Suprapubic skin (tissue), 3 donors: Measurements from ENCODE around the gene TTC39C.

Source experiments
- CTCF ChIP-seq, 2 donors: fragments of 200-600 bp in 1 of 2; fragments of 450-650 bp in 1 of 2; sonication (generic) in 1 of 2; IDR thresholded peaks; one replicate each; pipeline ENCODE4 v1.5.1; 2016 to 2019; ENCODE audit warnings: antibody characterized with exemption in 2 of 2, mild to moderate bottlenecking in 1 of 2, moderate library complexity in 1 of 2
- EP300 ChIP-seq: sonication (generic); formaldehyde crosslinking; IDR thresholded peaks from one replicate; pipeline ENCODE4 v1.6.1; 2017; ENCODE audit warnings: antibody characterized with exemption

- TF ChIP-seq EP300 (no peak), CTCF (IDR thresholded peaks at IDR 0.05) (no peak)
Observed at GRCh38 chr18:24086082-24086481, 71.5 kb downstream of the TTC39C start.
